ENCODE data around the gene FAM168B. TPM values are rescaled to one million over a fixed set of nuclear protein-coding genes. Genes with fewer than 3 reads are reported as not detected.

The FAM168B gene
- total and polyA plus RNA-seq, 8 donors, result 63.3 to 99.6 (median 85.1) TPM

DNA sequence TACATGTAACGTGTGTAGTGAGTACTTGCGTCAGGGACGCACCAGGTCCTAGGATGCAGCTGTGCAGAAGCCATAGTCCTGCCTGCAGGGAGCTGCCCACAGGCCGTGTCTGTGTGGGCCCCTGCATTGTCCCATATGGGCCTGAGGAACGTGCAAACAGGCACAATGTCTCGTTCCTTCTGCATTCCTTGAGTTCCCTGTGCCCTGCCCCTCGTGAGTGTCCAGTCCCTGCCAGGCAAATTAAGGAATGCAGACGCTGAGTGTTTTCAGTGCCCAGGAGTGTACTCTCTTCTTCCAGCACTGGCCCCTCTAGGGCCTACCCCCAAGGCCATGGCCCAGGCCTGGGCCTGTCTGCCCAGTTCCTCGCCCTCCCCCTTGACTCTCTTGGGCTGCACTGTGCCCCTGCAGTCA lies 61.8 kb downstream of the FAM168B start:
- ATAC-seq (peak; percentile 64), DNase-seq (no peak)
- intact Hi-C loops (cut with DNase I), result no loop called here
- Histone ChIP-seq H3K4me1 (peaks cover 0 to 8% of the 10 kb centered on the region in 2 donors), H3K36me3 (no peaks in the 10 kb centered on the region), H3K4me3 (no peak overlapping the region), H3K9me3 (peaks cover 0 to 6% of the 10 kb centered on the region in 2 donors), H3K27ac (no peak overlapping the region), H3K27me3 (peaks cover 9 to 40% of the 10 kb centered on the region in 2 donors)
- TF ChIP-seq, protein P1, sequence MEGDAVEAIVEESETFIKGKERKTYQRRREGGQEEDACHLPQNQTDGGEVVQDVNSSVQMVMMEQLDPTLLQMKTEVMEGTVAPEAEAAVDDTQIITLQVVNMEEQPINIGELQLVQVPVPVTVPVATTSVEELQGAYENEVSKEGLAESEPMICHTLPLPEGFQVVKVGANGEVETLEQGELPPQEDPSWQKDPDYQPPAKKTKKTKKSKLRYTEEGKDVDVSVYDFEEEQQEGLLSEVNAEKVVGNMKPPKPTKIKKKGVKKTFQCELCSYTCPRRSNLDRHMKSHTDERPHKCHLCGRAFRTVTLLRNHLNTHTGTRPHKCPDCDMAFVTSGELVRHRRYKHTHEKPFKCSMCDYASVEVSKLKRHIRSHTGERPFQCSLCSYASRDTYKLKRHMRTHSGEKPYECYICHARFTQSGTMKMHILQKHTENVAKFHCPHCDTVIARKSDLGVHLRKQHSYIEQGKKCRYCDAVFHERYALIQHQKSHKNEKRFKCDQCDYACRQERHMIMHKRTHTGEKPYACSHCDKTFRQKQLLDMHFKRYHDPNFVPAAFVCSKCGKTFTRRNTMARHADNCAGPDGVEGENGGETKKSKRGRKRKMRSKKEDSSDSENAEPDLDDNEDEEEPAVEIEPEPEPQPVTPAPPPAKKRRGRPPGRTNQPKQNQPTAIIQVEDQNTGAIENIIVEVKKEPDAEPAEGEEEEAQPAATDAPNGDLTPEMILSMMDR (IDR thresholded peaks at IDR 0.05), result no peak

DNA sequence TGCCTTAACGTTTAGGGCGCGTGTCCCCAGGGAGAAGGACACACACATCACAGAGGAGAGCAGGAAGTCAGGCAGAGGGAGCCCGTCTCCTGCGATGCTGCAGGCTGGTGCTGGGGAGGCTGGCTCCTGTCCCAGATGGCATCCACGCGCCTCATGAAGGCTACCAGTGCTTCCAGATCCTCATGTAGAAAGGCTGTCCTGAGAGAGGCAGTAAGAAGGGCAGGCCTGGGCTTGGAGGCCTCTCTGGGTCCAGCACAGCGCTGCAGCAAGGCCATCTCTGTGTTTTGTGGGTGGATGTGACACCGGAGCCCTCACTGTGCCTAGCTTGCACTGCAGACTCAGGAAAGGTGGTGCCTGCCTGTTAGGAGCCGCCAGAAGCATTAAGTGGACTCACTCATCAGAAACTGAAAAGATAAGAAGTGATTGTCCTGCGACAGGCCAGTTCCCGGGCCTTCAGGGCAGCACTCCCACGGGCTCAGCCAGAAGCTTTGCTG lies 62.7 kb downstream of the FAM168B start:
- no peak overlapping the region for H3K4me3 ChIP-seq
- TF ChIP-seq, protein P1 (IDR thresholded peaks at IDR 0.05), result no peak
- H3K36me3 ChIP-seq, result no peaks in the 10 kb centered on the region
- DNase-seq (no peak), ATAC-seq (no peak)
- no peak overlapping the region for H3K27ac ChIP-seq
- peaks cover 0 to 5% of the 10 kb centered on the region in 2 donors for H3K4me1 ChIP-seq
- intact Hi-C loops (cut with DNase I), result no loop called here
- peaks cover 6 to 31% of the 10 kb centered on the region in 2 donors for H3K27me3 ChIP-seq
- H3K9me3 ChIP-seq, result peaks cover 0 to 6% of the 10 kb centered on the region in 2 donors

DNA sequence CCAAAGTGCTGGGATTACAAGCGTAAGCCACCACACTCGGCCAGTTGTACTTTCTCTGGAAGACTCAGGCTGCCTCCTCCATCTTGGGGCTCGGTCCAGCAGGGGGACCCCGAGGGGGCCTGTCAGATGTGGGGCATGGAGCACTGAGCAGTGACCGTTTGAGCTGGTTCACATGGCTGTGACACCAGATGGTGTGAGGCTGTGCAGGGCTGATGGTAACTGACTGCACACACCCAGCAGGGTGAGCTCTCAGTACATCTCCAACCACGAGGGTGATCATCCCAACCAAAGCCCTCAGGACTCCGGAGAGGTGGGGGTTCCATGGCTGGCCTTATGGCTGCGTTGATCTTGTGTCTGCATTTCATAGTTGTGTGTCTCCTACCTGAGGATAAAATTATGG lies 63.4 kb downstream of the FAM168B start:
- no peak for ATAC-seq
- Histone ChIP-seq H3K36me3 (no peaks in the 10 kb centered on the region), H3K27ac (no peak overlapping the region), H3K4me3 (no peak overlapping the region), H3K9me3 (peaks cover 0 to 6% of the 10 kb centered on the region in 2 donors), H3K27me3 (peaks cover 4 to 24% of the 10 kb centered on the region in 2 donors), H3K4me1 (no peaks in the 10 kb centered on the region)
- intact Hi-C loops (cut with DNase I), result no loop called here
- TF ChIP-seq, protein P1 (IDR thresholded peaks at IDR 0.05), result no peak
- no peak for DNase-seq

DNA sequence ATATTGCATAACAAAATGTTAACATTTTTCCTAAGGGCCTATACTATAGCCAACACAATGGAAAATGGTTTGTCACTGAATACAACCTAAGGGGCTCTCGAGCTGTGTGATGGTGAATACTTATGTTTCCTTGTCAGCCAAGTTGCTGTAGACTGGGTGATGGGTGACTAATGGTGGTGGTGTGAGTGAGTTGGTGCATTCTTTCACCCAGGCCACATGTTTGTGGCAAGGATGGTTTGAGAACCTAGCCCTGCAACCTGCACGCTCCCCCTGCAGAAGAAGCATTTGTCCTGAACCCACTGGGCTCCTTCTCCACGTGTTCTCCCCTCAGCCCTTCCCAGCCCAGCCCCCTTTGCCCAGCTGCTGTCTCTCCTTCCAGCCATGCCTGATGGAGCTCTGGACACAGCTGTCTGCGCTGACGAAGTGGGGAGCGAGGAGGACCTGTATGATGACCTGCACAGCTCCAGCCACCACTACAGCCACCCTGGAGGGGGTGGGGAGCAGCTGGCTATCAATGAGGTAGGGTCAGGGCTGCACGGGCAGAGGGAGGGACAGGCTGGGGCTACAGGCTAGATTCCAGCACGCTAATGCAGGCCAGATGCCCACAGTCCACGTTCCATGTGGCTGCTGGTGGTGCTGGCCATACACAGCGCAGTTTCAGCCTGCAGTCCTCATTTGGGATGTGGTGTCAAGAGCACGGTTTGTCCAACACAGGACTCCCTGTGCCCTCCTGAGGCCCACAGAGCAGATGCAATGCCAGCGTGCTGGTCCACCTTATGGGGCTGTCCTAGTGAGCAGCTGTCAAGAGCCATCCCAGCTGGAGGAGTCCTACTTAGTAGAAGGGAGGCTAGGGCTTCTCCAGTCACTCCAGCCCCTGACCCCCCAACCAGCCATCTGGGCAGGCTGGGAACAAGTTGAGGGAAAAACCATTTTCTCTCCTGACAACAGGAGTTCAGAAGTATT lies 65.4 kb downstream of the FAM168B start:
- TF ChIP-seq, protein P1 (IDR thresholded peaks at IDR 0.05), result no peak
- no peak for DNase-seq
- ATAC-seq, result no peak
- Histone ChIP-seq H3K4me3 (no peak overlapping the region), H3K4me1 (no peaks in the 10 kb centered on the region), H3K9me3 (peaks cover 0 to 6% of the 10 kb centered on the region in 2 donors), H3K36me3 (no peaks in the 10 kb centered on the region), H3K27ac (no peak overlapping the region), H3K27me3 (peaks cover 0 to 6% of the 10 kb centered on the region in 2 donors)
- intact Hi-C loops (cut with DNase I), result no loop called here

DNA sequence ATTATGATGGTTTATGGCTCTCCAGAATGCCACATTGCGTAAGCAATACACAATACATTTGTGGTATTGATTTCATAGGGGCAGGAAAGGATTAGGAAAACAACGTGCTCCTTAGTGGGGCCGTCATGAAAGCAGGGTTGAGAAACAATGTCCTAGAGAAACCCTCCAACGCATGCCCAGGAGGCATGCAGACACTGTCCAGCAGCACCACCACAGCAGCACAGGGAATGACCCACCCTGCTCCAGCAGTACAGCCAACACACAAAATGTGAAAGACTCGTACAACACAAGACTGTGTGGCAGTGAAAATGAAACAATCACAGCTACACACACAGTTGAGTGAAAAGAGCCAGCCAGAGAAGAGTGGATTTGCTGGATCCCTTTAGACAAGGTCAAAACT lies 66.3 kb downstream of the FAM168B start:
- Histone ChIP-seq H3K4me3 (no peak overlapping the region), H3K36me3 (no peaks in the 10 kb centered on the region), H3K27ac (no peak overlapping the region), H3K9me3 (peaks cover 0 to 6% of the 10 kb centered on the region in 2 donors), H3K4me1 (no peaks in the 10 kb centered on the region), H3K27me3 (no peaks in the 10 kb centered on the region)
- ATAC-seq (no peak), DNase-seq (no peak)
- TF ChIP-seq, protein P1 (IDR thresholded peaks at IDR 0.05), result no peak
- intact Hi-C loops (cut with DNase I), result no loop called here
